Caco-2 (cell line): Measurements from ENCODE around the gene PCIF1. TPM values are rescaled to one million over a fixed set of nuclear protein-coding genes. Genes with fewer than 3 reads are reported as not detected.

Source experiments
- BruUV-seq: library from RNA; stranded (reverse); fragments of 400-500 nt; replicated peaks from 2 replicates; lab custom pipeline; 2021; lab: Mats Ljungman, UMichigan
- CTCF ChIA-PET: fragments of 300-600 bp; sonication (Branson Sonifier 250); formaldehyde crosslinking; loops from one replicate; lab custom pipeline; 2022; ENCODE audit warnings: antibody characterized with exemption; lab: Charles Lee
- POLR2A ChIA-PET: fragments of 300-600 bp; sonication (Branson Sonifier 250); formaldehyde crosslinking; loops from one replicate; lab custom pipeline; 2022; ENCODE audit warnings: antibody characterized with exemption; lab: Charles Lee
- DNase-seq, 2 experiments: peaks; one replicate each; pipeline versions ENCODE4 v3.0.0 to v3.0.0-alpha.2; 2020 to 2022
- H3K27me3 ChIP-seq: replicated peaks from 2 replicates; pipeline ENCODE4 v1.6.0; 2011; ENCODE audit warnings: low read length; ENCODE audit not compliant: control insufficient read depth, insufficient read depth
- H3K36me3 ChIP-seq: 2 replicates; pipeline ENCODE4 v1.5.1; 2011; ENCODE audit warnings: low read length; ENCODE audit not compliant: control insufficient read depth, insufficient read depth
- H3K4me1 ChIP-seq: fragments of 250-450 bp; sonication (Bioruptor Pico); 2 replicates; pipeline ENCODE4 v1.5.1; 2020; ENCODE audit warnings: mild to moderate bottlenecking
- H3K4me3 ChIP-seq: 2 replicates; pipeline ENCODE4 v1.5.1; 2011; ENCODE audit warnings: low read depth, mild to moderate bottlenecking, control low read depth, low read length
- H3K9me3 ChIP-seq: fragments of 250-450 bp; sonication (Bioruptor Pico); 2 replicates; pipeline ENCODE4 v1.5.1; 2020; ENCODE audit warnings: mild to moderate bottlenecking, moderate library complexity
- H3K27ac Mint-ChIP-seq: one replicate; pipeline ENCODE4 v1.8.0; 2022; ENCODE audit warnings: mixed read lengths; ENCODE audit not compliant: unreplicated experiment
- H3K27me3 Mint-ChIP-seq: one replicate; pipeline ENCODE4 v1.8.0; 2022; ENCODE audit warnings: mixed read lengths; ENCODE audit not compliant: insufficient read depth, unreplicated experiment
- H3K36me3 Mint-ChIP-seq: one replicate; pipeline ENCODE4 v1.8.0; 2022; ENCODE audit warnings: mild to moderate bottlenecking, mixed read lengths; ENCODE audit not compliant: insufficient read depth, unreplicated experiment
- H3K4me1 Mint-ChIP-seq: one replicate; pipeline ENCODE4 v1.8.0; 2022; ENCODE audit warnings: low read depth, mixed read lengths; ENCODE audit not compliant: unreplicated experiment
- H3K4me3 Mint-ChIP-seq: one replicate; pipeline ENCODE4 v1.8.0; 2022; ENCODE audit warnings: mild to moderate bottlenecking, moderate library complexity, mixed read lengths; ENCODE audit not compliant: unreplicated experiment
- H3K9me3 Mint-ChIP-seq: one replicate; pipeline ENCODE4 v1.8.0; 2022; ENCODE audit warnings: mixed read lengths; ENCODE audit not compliant: unreplicated experiment
- intact Hi-C: fragments of 100-400 bp; cut with micrococcal nuclease; formaldehyde crosslinking; loops from one replicate; pipeline ENCODE4 v1.10.0; 2022; ENCODE audit not compliant: unreplicated experiment
- total RNA-seq: library from RNA; stranded (reverse); gene quantifications from 2 replicates; pipeline ENCODE4 v1.2.3, GENCODE V29; 2022
- TF ChIP-seq, protein P1 (sequence below), 2 experiments: fragments of 200-600 bp in 1 of 2; IDR thresholded peaks; 1 replicate in 1 of 2; 2 replicates in 1 of 2; pipeline versions ENCODE4 v1.5.1 to v1.8.0; 2011 to 2022; ENCODE audit warnings: antibody characterized with exemption in 1 of 2, control low read depth in 1 of 2, inconsistent platforms in 1 of 2, low read depth in 1 of 2, low read length in 1 of 2, mild to moderate bottlenecking in 1 of 2, moderate library complexity in 1 of 2; ENCODE audit not compliant: insufficient read depth in 1 of 2, severe bottlenecking in 1 of 2, unreplicated experiment in 1 of 2

Gene PCIF1
- total RNA-seq, 1 experiment from 2014 or later, result 75.9 TPM

DNA sequence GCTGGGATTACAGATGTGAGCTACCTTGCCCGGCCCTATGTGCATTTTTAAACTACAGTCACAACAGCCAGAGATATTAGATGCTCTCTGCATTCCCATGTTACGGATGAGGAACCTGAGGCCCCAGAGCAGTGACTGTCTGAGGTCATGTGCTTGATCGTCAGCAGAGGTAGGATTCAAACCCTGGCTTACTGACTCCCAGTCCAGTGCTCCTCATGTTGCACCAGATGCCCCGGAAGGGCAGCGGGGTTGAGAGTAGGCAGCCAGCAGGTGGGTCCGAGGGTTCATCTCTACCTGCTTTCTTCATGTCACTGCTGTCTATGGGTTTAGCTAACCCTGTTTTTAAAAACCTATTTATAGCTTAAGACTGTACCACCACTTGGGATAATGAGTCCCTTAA is 46.8 kb downstream of the PCIF1 start:
- no peak overlapping the region for H3K27ac Mint-ChIP-seq
- ChIA-PET CTCF (no interaction called here), POLR2A (no interaction called here)
- peak in 1 of 2 experiments; percentile 32 for DNase-seq
- H3K4me1 ChIP-seq, result peaks cover 8% of the 10 kb centered on the region
- TF ChIP-seq, protein P1, sequence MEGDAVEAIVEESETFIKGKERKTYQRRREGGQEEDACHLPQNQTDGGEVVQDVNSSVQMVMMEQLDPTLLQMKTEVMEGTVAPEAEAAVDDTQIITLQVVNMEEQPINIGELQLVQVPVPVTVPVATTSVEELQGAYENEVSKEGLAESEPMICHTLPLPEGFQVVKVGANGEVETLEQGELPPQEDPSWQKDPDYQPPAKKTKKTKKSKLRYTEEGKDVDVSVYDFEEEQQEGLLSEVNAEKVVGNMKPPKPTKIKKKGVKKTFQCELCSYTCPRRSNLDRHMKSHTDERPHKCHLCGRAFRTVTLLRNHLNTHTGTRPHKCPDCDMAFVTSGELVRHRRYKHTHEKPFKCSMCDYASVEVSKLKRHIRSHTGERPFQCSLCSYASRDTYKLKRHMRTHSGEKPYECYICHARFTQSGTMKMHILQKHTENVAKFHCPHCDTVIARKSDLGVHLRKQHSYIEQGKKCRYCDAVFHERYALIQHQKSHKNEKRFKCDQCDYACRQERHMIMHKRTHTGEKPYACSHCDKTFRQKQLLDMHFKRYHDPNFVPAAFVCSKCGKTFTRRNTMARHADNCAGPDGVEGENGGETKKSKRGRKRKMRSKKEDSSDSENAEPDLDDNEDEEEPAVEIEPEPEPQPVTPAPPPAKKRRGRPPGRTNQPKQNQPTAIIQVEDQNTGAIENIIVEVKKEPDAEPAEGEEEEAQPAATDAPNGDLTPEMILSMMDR (IDR thresholded peaks at IDR 0.05; ENCODE audit: insufficient read depth in 1 of 2, low read depth in 1 of 2, low read length in 1 of 2, severe bottlenecking in 1 of 2, unreplicated experiment in 1 of 2), result no peak
- intact Hi-C loops, result no loop called here
- BruUV-seq, result no TSS peak
- peaks cover 6% of the 10 kb centered on the region for H3K4me1 Mint-ChIP-seq
- H3K4me3 ChIP-seq, result no peak overlapping the region
- H3K27me3 Mint-ChIP-seq, result peaks cover 7% of the 10 kb centered on the region
- no peak overlapping the region for H3K4me3 Mint-ChIP-seq
- no peaks in the 10 kb centered on the region for H3K36me3 ChIP-seq
- no peaks in the 10 kb centered on the region for H3K9me3 Mint-ChIP-seq
- H3K27me3 ChIP-seq, result no peaks in the 10 kb centered on the region
- no peaks in the 10 kb centered on the region for H3K9me3 ChIP-seq
- H3K36me3 Mint-ChIP-seq, result no peaks in the 10 kb centered on the region

DNA sequence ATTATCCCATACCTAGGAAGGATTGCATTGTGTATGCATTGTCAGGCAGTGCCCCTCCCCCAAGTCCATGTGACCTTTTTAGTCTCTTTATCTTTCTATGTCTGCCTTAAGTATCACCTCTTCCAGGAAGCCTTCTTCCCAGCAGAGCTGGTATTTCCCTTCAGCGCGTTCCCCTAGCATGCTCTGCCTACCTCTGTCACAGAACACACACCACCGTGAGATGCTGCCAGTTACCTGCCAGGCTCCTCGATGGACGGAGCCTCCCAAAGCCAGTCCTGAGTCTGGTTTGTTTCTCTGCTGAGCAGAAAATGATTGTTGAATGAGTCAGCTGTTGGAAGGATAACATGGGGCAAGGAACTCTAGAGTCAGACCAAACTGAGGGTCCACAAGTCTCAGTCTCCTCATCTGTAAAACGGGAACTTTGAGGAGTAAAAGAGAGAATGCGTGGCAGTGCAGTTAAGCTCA is 48.8 kb downstream of the PCIF1 start:
- Histone ChIP-seq H3K36me3 (no peaks in the 10 kb centered on the region), H3K4me1 (peaks cover 8% of the 10 kb centered on the region), H3K4me3 (no peak overlapping the region), H3K27me3 (no peaks in the 10 kb centered on the region), H3K9me3 (no peaks in the 10 kb centered on the region)
- TF ChIP-seq, protein P1 (IDR thresholded peaks at IDR 0.05; ENCODE audit: insufficient read depth in 1 of 2, low read depth in 1 of 2, low read length in 1 of 2, severe bottlenecking in 1 of 2, unreplicated experiment in 1 of 2), result no peak
- ChIA-PET POLR2A (no interaction called here), CTCF (interaction anchor here (0.6 kb wide), 1 partner anchor 121 kb away, joined by 4 read pairs; no protein-coding TSS in a partner anchor)
- intact Hi-C loops, result no loop called here
- Mint-ChIP-seq H3K4me3 (no peak overlapping the region), H3K36me3 (no peaks in the 10 kb centered on the region), H3K9me3 (no peaks in the 10 kb centered on the region), H3K4me1 (peaks cover 6% of the 10 kb centered on the region), H3K27ac (no peak overlapping the region), H3K27me3 (peaks cover 6% of the 10 kb centered on the region)
- DNase-seq, result no peak
- BruUV-seq, result no TSS peak

DNA sequence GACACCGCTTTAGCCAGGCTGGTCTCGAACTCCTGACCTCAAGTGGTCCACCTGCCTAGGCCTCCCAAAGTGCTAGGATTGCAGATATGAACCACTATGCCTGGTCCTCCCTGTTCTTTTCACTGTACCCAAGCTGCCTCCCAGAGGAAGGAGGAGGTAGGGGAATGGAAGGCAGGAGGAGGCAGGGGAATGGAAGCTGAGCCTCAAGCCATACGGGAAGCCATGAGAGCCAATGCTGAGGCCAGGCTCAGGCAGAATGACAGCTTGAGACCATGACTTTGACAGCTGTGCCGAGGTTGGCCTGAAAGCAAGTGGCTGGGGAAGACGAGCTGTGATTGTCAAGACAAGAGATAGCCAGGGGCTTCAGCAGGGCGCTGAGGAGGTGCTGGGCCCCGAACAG is 51.1 kb downstream of the PCIF1 start:
- intact Hi-C loops, result no loop called here
- no peaks in the 10 kb centered on the region for H3K36me3 ChIP-seq
- no peaks in the 10 kb centered on the region for H3K9me3 ChIP-seq
- CTCF ChIA-PET, result interaction anchor here (0.6 to 2.6 kb wide), 7 partner anchors 12 to 321 kb away, joined by 3 to 20 read pairs (median 4); no protein-coding TSS in a partner anchor
- POLR2A ChIA-PET, result no interaction called here
- no peak overlapping the region for H3K4me3 Mint-ChIP-seq
- DNase-seq, result peak; percentile 39 to 61
- H3K4me3 ChIP-seq, result no peak overlapping the region
- BruUV-seq, result no TSS peak
- no peaks in the 10 kb centered on the region for H3K9me3 Mint-ChIP-seq
- peaks cover 8% of the 10 kb centered on the region for H3K4me1 ChIP-seq
- H3K4me1 Mint-ChIP-seq, result peaks cover 6% of the 10 kb centered on the region
- TF ChIP-seq, protein P1 (IDR thresholded peaks at IDR 0.05; ENCODE audit: insufficient read depth in 1 of 2, low read depth in 1 of 2, low read length in 1 of 2, severe bottlenecking in 1 of 2, unreplicated experiment in 1 of 2), result no peak
- no peaks in the 10 kb centered on the region for H3K27me3 ChIP-seq
- no peaks in the 10 kb centered on the region for H3K36me3 Mint-ChIP-seq
- H3K27ac Mint-ChIP-seq, result no peak overlapping the region
- H3K27me3 Mint-ChIP-seq, result peaks cover 7% of the 10 kb centered on the region
